SKM-1 (cell line): ENCODE results near the gene TAF6.

Source experiments
- DNase-seq: peaks from one replicate; lab custom pipeline; 2025; ENCODE audit not compliant: unreplicated experiment; lab: John Stamatoyannopoulos, UW

TAF6 gene

DNA sequence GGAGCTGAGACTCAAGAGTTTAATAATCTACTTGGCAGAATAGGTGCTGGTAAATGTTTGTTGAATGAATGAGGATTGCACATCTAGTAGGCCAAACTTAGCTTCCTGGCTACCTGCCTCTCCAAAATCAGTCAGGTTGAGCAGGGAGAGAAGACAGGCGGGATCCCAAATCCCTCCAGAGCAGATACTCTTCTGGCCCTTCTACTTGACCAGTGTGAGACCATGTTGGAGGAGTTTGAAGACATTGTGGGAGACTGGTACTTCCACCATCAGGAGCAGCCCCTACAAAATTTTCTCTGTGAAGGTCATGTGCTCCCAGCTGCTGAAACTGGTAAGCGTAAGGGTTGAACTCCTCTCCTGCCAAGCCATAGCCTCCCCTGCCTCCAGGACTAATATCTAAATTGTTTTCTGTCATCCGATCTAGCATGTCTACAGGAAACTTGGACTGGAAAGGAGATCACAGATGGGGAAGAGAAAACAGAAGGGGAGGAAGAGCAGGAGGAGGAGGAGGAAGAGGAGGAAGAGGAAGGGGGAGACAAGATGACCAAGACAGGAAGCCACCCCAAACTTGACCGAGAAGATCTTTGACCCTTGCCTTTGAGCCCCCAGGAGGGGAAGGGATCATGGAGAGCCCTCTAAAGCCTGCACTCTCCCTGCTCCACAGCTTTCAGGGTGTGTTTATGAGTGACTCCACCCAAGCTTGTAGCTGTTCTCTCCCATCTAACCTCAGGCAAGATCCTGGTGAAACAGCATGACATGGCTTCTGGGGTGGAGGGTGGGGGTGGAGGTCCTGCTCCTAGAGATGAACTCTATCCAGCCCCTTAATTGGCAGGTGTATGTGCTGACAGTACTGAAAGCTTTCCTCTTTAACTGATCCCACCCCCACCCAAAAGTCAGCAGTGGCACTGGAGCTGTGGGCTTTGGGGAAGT is 5.4 kb upstream of the TAF6 start:
- no peak for DNase-seq

DNA sequence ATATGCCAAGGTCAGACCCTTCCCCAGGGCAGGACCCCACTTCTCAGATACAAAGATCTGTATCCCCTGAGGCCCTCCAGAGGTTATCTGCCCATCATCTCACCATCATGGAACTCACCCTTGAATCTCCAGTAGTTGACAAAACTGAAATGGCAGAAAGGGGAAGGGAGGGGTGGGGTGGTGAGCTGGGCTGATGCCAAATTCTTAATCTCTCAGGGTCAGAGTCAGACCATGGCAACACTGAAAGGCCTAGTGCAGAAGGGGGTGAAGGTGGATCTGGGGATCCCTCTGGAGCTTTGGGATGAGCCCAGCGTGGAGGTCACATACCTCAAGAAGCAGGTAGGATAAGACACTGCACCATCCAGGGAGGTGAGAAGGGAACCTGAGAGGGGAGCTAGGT is 3.4 kb upstream of the TAF6 start:
- DNase-seq: no peak

- no peak for DNase-seq
Observed at GRCh38 chr7:100122067-100122466, 2.9 kb upstream of the TAF6 start.

- DNase-seq: no peak
Observed at GRCh38 chr7:100120733-100121036, 1.5 kb upstream of the TAF6 start.

DNA sequence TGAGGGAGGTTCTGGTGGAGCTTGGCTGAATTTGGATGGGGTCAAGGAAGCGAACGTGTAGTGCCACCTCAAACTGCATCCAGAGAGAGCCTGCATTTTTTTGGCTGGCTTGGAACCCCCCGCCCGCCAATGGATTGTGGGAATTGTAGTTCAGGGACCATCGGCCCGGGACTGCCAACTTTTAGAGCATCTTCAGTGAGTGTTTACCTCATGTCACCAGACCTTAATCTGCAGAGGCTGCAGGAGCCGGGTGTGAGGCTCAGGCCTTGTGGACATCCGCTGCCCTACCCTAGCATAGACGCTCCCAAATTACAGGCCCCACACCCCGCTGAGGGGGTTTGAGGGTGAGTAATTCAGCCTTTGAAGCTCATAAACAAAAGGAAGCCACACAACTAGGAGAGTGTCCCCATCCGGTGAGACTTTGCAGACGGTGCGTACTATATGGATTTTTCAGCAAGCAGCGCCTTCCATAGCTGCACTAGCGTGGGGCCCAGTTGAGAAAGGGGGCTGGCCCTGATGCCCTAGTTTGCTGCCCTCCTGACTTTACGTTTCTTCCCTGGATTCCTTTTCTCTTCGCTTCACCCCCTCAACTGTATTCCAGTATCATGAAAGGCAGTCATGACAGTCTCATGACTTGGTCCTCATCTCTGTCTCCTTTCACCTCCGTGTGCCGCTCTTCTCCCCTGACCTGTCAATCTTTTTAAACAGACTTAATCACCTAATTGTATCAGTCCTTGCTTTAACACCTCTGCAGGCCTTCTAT is 993 bp upstream of the TAF6 start:
- DNase-seq: no peak

- no peak for DNase-seq
Observed at GRCh38 chr7:100118388-100119071, 628 bp downstream of the TAF6 start.

DNA sequence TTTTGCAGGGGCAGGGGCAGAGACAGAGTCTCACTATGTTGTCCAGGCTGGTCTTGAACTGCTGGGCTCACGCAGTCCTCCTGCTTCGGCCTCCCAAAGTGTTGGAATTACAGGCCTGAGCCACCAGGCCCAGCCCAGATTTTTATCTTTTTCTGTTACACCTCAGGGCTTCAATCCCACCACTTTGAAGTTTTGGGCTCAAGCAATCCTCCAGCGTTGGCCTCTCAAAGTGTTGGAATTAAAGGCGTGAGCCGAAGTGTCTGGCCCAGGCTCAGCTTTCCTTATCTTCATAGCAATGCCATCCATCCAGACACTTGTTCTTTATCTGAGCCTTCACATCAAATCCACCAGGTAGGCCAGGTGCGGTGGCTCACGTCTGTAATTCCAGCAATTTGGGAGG is 4.1 kb downstream of the TAF6 start:
- no peak for DNase-seq

DNA sequence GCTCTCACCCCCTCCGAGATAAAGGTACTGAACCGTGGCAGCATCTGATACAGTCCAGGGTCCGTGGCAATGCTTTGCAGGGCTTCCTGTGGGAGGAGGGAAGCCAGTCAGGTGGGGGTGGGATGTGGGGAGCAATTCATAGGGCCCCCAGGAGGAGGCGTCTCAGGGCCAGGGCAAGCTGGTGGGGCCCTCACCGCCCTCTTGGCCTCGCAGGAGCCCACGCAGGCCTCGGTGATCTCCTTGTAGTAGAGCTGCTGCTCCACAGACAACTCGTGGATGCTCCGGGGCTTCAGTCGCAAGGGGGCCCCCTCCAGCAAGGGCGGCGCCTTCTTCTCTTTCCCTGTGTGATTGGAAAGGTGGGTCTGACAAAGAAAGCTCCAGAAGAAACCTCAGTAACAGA is 7.2 kb downstream of the TAF6 start:
- no peak for DNase-seq

GRCh38 chr7:100111156-100111555 is 8.0 kb downstream of the TAF6 start:
- DNase-seq: no peak

- DNase-seq: no peak
Observed at GRCh38 chr7:100109521-100110163, 9.5 kb downstream of the TAF6 start.

DNA sequence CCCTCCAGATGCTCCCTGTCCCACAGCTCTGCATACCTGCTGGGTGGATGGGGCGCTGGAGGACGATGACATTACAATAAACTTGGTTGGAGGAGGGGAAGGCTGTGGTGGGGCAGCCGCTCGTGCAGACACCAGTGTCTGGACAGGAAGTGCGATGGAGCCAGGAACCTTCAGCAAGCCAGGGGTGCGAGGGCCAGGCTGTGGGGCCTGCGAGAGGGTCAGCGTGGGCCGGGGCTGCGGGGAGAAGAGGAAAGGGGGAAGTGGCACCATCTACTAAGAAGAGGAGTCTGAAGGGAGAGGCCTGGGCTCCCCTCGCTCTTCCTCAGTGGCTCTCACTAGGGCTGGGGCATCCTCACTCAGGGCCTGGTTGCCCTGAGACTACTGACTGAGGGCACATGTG is 11.3 kb downstream of the TAF6 start:
- DNase-seq: no peak

GRCh38 chr7:100107125-100107737 is 11.9 kb downstream of the TAF6 start:
- DNase-seq: no peak

DNA sequence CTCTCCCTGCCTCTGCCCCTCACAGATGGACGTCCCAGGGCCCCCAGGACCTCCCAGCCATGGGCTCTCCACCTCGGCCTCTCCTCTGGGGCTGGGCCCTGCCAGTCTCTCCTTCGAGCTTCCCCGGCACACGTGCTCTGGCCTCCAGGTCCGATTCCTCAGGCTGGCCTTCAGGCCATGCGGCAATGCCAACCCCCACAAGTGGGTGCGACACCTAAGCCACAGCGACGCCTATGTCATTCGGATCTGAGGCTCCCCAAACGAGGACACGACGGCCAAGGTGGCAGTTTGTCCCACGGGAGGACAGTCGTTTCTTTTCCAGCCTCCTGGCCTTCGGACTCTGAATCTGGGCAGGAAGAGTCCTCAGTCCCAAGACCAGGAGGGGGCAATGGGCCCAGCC is 12.5 kb downstream of the TAF6 start:
- DNase-seq: no peak

DNA sequence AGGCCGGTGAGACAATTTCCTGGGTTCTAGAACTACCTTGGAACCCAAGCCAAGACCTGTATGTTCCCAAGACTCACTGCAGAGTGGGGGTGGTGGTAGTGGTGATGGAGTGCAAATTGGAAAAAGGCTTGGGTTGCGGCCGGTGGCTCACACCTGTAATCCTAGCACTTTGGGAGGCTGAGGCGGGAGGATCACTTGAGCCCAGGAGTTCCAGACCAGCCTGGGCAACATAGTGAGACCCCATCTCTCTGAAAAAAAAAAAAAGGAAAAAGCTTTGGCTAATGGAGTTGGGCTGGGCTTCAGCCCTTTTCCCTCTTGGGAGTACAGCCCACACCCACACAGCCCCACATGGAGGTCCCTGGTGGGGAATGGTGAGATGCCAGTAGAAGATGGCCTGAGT is 13.6 kb downstream of the TAF6 start:
- no peak for DNase-seq

DNA sequence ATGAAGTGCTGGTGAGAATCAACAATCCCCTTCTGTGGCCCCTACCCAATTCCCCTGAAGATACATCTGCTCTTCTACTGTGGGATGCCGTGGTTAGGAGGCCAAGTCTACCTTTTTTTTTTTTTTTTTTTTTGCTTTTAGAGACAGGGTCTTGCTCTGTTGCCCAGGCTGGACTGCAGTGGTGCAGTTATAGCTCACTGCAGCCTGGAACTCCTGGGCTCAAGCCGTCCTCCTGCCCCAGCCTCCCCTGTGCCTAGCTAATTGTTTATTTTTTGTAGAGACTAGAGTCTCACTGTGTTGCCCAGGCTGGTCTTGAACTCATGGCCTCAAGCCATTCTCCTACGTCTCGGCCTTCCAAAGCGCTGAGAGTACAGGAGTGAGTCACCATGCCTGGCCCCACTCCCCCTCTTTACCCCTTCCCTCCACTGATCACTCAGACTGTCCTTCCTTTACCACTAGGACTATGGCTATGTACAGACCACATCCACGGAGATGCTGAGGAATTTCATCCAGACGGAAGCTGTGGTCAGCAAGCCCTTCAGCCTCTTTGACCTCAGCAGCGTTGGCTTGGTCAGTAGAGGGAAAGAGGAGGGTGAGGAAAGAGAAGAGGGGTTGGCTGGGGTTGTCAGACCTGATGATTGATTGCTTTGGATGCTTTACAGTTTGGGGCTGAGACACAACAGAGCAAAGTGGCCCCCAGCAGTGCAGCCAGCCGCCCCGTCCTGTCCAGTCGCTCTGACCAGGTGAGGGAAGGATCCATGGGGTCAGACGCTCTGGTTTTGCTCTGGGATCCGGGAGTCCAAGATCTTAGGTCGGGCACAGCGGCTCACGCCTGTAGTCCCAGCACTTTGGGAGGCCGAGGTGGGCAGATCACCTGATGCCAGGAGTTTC is 16.0 kb downstream of the TAF6 start:
- no peak for DNase-seq

GRCh38 chr7:100101016-100101862 is 17.9 kb downstream of the TAF6 start, which contains the start of the genes AP4M1 and MCM7:
AP4M1 (plus strand) TSS chr7:100101643; CDS start chr7:100101715, 72 bp downstream.
MCM7 (minus strand) TSS chr7:100101397; CDS start chr7:100101294, 103 bp downstream.
- DNase-seq: peak; percentile 96

GRCh38 chr7:100100420-100101015 is 18.6 kb downstream of the TAF6 start:
- DNase-seq: peak; percentile 64

- DNase-seq: no peak
Observed at GRCh38 chr7:100099452-100099851, 19.7 kb downstream of the TAF6 start.
